Caco-2 (cell line): ENCODE data around the gene SRPRA. TPM values are rescaled to one million over a fixed set of nuclear protein-coding genes. Genes with fewer than 3 reads are reported as not detected.

Experiments
- BruUV-seq: library from RNA; stranded (reverse); fragments of 400-500 nt; replicated peaks from 2 replicates; lab custom pipeline; 2021; lab: Mats Ljungman, UMichigan
- CTCF ChIA-PET: fragments of 300-600 bp; sonication (Branson Sonifier 250); formaldehyde crosslinking; loops from one replicate; lab custom pipeline; 2022; ENCODE audit warnings: antibody characterized with exemption; lab: Charles Lee
- POLR2A ChIA-PET: fragments of 300-600 bp; sonication (Branson Sonifier 250); formaldehyde crosslinking; loops from one replicate; lab custom pipeline; 2022; ENCODE audit warnings: antibody characterized with exemption; lab: Charles Lee
- DNase-seq, 2 experiments: peaks; one replicate each; pipeline versions ENCODE4 v3.0.0 to v3.0.0-alpha.2; 2020 to 2022
- H3K27me3 ChIP-seq: replicated peaks from 2 replicates; pipeline ENCODE4 v1.6.0; 2011; ENCODE audit warnings: low read length; ENCODE audit not compliant: control insufficient read depth, insufficient read depth
- H3K36me3 ChIP-seq: 2 replicates; pipeline ENCODE4 v1.5.1; 2011; ENCODE audit warnings: low read length; ENCODE audit not compliant: control insufficient read depth, insufficient read depth
- H3K4me1 ChIP-seq: fragments of 250-450 bp; sonication (Bioruptor Pico); 2 replicates; pipeline ENCODE4 v1.5.1; 2020; ENCODE audit warnings: mild to moderate bottlenecking
- H3K4me3 ChIP-seq: 2 replicates; pipeline ENCODE4 v1.5.1; 2011; ENCODE audit warnings: low read depth, mild to moderate bottlenecking, control low read depth, low read length
- H3K9me3 ChIP-seq: fragments of 250-450 bp; sonication (Bioruptor Pico); 2 replicates; pipeline ENCODE4 v1.5.1; 2020; ENCODE audit warnings: mild to moderate bottlenecking, moderate library complexity
- H3K27ac Mint-ChIP-seq: one replicate; pipeline ENCODE4 v1.8.0; 2022; ENCODE audit warnings: mixed read lengths; ENCODE audit not compliant: unreplicated experiment
- H3K27me3 Mint-ChIP-seq: one replicate; pipeline ENCODE4 v1.8.0; 2022; ENCODE audit warnings: mixed read lengths; ENCODE audit not compliant: insufficient read depth, unreplicated experiment
- H3K36me3 Mint-ChIP-seq: one replicate; pipeline ENCODE4 v1.8.0; 2022; ENCODE audit warnings: mild to moderate bottlenecking, mixed read lengths; ENCODE audit not compliant: insufficient read depth, unreplicated experiment
- H3K4me1 Mint-ChIP-seq: one replicate; pipeline ENCODE4 v1.8.0; 2022; ENCODE audit warnings: low read depth, mixed read lengths; ENCODE audit not compliant: unreplicated experiment
- H3K4me3 Mint-ChIP-seq: one replicate; pipeline ENCODE4 v1.8.0; 2022; ENCODE audit warnings: mild to moderate bottlenecking, moderate library complexity, mixed read lengths; ENCODE audit not compliant: unreplicated experiment
- H3K9me3 Mint-ChIP-seq: one replicate; pipeline ENCODE4 v1.8.0; 2022; ENCODE audit warnings: mixed read lengths; ENCODE audit not compliant: unreplicated experiment
- intact Hi-C: fragments of 100-400 bp; cut with micrococcal nuclease; formaldehyde crosslinking; loops from one replicate; pipeline ENCODE4 v1.10.0; 2022; ENCODE audit not compliant: unreplicated experiment
- total RNA-seq: library from RNA; stranded (reverse); gene quantifications from 2 replicates; pipeline ENCODE4 v1.2.3, GENCODE V29; 2022
- TF ChIP-seq, protein P1 (sequence below), 2 experiments: fragments of 200-600 bp in 1 of 2; IDR thresholded peaks; 1 replicate in 1 of 2; 2 replicates in 1 of 2; pipeline versions ENCODE4 v1.5.1 to v1.8.0; 2011 to 2022; ENCODE audit warnings: antibody characterized with exemption in 1 of 2, control low read depth in 1 of 2, inconsistent platforms in 1 of 2, low read depth in 1 of 2, low read length in 1 of 2, mild to moderate bottlenecking in 1 of 2, moderate library complexity in 1 of 2; ENCODE audit not compliant: insufficient read depth in 1 of 2, severe bottlenecking in 1 of 2, unreplicated experiment in 1 of 2

SRPRA gene
- total RNA-seq, 1 experiment from 2014 or later = 191 TPM

DNA sequence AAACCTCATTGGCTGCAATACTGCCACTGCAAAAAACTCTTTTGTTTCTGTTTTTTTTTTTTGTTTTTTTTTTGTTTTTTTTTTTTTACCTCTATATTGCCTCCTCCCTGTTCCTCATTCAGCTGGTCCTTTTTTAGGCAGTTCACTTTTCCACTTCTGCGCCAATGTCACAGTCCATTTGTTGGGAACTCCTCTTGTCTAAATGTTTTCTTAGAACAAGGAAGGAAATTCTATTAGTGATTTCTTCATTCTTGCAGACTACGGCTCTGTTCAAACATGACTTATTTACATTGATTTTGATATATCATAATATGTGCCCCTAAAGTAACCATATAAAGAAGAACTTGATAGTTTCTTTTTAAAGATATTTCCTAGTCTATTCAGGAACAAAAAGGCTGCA is 54.3 kb downstream of the SRPRA start:
- no peaks in the 10 kb centered on the region for H3K9me3 ChIP-seq
- DNase-seq = no peak
- CTCF ChIA-PET = interaction anchor here (0.7 kb wide), 1 partner anchor 17 kb away, joined by 6 read pairs; no protein-coding TSS in a partner anchor
- no peak overlapping the region for H3K4me3 ChIP-seq
- H3K27me3 ChIP-seq = no peaks in the 10 kb centered on the region
- Mint-ChIP-seq H3K4me1 (peaks cover 32% of the 10 kb centered on the region), H3K4me3 (no peak overlapping the region), H3K9me3 (no peaks in the 10 kb centered on the region), H3K36me3 (peaks cover 24% of the 10 kb centered on the region), H3K27me3 (no peaks in the 10 kb centered on the region), H3K27ac (no peak overlapping the region)
- POLR2A ChIA-PET = no interaction called here
- intact Hi-C loops = loop anchor here (5.0 kb wide), 1 partner anchor 152 kb away; the partner anchor contains the start of gene CDON
- TF ChIP-seq, protein P1, sequence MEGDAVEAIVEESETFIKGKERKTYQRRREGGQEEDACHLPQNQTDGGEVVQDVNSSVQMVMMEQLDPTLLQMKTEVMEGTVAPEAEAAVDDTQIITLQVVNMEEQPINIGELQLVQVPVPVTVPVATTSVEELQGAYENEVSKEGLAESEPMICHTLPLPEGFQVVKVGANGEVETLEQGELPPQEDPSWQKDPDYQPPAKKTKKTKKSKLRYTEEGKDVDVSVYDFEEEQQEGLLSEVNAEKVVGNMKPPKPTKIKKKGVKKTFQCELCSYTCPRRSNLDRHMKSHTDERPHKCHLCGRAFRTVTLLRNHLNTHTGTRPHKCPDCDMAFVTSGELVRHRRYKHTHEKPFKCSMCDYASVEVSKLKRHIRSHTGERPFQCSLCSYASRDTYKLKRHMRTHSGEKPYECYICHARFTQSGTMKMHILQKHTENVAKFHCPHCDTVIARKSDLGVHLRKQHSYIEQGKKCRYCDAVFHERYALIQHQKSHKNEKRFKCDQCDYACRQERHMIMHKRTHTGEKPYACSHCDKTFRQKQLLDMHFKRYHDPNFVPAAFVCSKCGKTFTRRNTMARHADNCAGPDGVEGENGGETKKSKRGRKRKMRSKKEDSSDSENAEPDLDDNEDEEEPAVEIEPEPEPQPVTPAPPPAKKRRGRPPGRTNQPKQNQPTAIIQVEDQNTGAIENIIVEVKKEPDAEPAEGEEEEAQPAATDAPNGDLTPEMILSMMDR (IDR thresholded peaks at IDR 0.05; ENCODE audit: insufficient read depth in 1 of 2, low read depth in 1 of 2, low read length in 1 of 2, severe bottlenecking in 1 of 2, unreplicated experiment in 1 of 2) = no peak
- no TSS peak for BruUV-seq
- H3K36me3 ChIP-seq = peaks cover 1% of the 10 kb centered on the region; the same call in 1 of the 2 replicates
- H3K4me1 ChIP-seq = peaks cover 11% of the 10 kb centered on the region; the same call in 1 of the 2 replicates

Other genes with a start within 250 kb of the SRPRA start
- gene CDON, start 206.0 kb downstream of the SRPRA start, total RNA-seq = 5.7 and 6.8 TPM in 2 replicates
- 74.2 and 74.3 TPM in 2 replicates for gene RPUSD4, start 57.2 kb downstream of the SRPRA start, total RNA-seq
- 36.5 and 44.3 TPM in 2 replicates for gene FAM118B, start 57.1 kb downstream of the SRPRA start, total RNA-seq
- 91.7 and 94.3 TPM in 2 replicates for gene FOXRED1, start 259 bp upstream of the SRPRA start, total RNA-seq
- gene TIRAP, start 14.2 kb upstream of the SRPRA start, total RNA-seq = 25.1 and 27.8 TPM in 2 replicates
- 40.2 and 40.4 TPM in 2 replicates for gene DCPS, start 35.2 kb upstream of the SRPRA start, total RNA-seq
- gene ST3GAL4, start 86.8 kb upstream of the SRPRA start, total RNA-seq = 11.2 and 11.5 TPM in 2 replicates